Stimulated activated CD4-positive, alpha-beta T cell treated with anti-CD3 and anti-CD28 coated beads, TNF-alpha, amount 100 ng/mL, for 4 hours (primary cell): Measurements from ENCODE around the gene MKNK1.
"Not testable (repeated sequence)": the region's sequence is repeated elsewhere in the genome, so short reads cannot be mapped to it uniquely, and the experiment has no call there.

Source experiments
- DNase-seq, 3 experiments: peaks; one replicate each; pipeline ENCODE4 v3.0.0-alpha.2; 2020; ENCODE audit warnings: low read depth in 3 of 3

The MKNK1 gene

GRCh38 chr1:46603858-46604549 lies at the start of gene MKNK1:
Gene MKNK1, minus strand, starts transcription at chr1:46604268. Its CDS starts 20,941 bp downstream, at chr1:46583327.
- DNase-seq = peak; percentile 97 to 98 (median 97)

DNA sequence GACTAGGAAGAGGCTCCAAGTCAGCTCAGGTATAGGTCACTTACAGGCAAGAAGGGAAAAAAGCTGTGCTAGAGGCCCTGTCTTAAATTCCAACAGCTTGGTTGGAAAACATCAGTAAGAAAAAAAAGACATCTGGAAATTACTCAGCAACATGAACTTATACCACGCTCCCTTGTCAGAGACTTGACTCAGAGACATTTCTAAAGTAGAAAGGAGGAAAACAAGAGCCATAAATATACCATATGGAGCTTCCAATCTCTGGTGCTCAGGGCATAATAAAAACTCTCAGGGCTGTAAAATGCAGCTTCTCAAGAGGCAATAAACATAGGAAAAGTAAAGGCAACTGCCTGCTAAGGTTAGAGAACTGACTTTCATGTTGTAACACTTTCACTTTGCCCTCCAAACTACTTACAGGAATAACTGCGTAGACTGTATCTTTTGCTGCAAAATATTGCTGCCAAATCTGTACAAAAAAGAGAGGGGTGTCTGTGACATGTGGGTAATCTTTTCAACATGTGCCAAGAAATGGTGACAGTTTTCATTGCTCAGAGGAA lies 49.4 kb upstream of the MKNK1 start:
- DNase-seq = no peak

DNA sequence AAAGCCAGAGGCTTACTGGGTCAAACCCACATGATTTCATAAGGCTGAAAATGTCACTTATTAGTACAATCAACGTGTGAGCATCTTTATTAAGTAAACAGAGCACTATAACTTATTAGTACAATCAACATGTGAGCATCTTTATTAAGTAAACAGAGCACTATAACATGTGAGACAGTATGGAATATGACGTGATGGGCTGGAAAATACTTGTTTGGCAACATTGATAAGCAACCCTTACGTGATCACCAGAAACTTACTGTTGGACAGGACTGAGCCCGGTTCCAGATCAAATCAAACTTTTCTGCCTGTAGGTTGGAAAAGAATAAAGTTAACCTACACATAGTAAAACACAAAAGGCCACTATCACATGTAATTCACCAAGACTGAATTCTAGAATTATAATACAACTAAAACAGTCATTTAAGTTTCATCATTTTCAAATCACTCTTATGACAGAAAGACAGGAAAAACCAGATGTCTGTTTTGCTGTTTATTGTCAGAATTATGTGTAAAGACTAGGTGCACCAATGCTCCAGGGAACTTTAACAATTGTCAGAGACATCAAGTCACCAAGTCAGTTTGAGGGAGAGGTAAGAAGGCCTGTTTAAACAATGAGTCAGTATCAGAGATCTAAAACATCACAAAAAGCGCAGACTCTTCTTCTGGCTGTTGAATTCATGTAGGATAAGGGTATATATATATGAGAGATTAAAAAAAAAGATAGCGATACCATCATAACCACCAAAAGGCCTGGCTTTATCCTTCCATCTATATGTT lies 48.4 kb upstream of the MKNK1 start:
- no peak for DNase-seq

DNA sequence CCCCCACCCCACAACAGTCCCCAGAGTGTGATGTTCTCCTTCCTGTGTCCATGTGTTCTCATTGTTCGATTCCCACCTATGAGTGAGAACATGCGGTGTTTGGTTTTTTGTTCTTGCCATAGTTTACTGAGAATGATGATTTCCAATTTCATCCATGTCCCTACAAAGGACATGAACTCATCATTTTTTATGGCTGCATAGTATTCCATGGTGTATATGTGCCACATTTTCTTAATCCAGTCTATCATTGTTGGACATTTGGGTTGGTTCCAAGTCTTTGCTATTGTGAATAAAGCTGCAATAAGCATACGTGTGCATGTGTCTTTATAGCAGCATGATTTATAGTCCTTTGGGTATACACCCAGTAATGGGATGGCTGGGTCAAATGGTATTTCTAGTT lies 47.1 kb upstream of the MKNK1 start:
- not testable (repeated sequence) for DNase-seq

DNA sequence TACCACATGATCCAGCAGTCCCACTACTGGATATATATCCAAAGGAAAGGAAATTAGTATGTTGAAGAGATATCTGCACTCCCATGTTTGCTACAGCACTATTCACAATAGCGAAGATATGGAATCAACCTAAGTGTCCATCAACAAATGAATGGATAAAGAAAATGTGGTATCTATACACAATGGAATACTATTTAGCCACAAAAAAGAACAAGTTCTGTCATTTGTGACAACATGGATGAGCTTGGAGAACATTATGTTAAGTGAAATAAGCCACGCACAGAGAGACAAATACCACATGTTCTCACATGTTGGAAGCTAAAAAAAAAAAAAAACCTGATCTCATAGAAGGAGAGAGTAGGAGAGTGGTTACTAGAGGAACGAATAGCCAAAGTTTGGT lies 46.4 kb upstream of the MKNK1 start:
- no peak for DNase-seq

DNA sequence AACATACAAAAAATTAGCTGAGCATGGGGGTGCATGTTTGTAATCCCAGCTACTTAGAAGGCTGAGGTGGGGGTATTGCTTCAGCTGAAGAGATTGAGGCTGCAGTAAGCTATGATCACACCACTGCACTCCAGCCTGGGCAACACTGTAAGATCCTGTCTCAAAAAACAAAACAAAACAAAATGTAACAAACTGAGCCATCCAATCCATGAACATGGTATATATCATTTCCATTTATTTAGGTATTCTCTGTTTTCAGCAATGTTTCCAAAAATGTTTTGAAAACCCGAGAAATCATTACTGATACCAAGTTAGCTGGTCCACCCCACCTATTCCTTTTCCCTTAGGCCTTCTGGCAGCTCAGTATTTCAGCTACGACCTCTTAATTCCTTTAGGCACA lies 45.7 kb upstream of the MKNK1 start:
- DNase-seq = no peak

DNA sequence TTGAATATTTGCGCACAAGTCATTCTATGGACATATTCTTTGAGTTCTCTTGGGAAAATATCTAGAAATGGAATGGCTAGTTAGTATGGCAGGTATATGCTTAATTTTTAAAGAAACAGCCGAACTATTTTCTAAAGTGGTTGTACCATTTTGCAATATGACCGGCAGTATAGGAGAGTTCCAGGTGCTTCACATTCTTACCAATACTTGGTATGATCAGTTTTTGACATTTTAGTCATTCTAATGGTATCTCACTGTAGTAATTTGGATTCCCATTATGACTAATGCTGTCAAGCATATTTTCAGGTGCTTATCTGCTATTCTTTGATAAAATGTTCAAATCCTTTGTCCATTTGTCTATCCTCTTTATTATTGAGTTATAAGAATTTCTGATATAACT lies 43.5 kb upstream of the MKNK1 start:
- no peak for DNase-seq

DNA sequence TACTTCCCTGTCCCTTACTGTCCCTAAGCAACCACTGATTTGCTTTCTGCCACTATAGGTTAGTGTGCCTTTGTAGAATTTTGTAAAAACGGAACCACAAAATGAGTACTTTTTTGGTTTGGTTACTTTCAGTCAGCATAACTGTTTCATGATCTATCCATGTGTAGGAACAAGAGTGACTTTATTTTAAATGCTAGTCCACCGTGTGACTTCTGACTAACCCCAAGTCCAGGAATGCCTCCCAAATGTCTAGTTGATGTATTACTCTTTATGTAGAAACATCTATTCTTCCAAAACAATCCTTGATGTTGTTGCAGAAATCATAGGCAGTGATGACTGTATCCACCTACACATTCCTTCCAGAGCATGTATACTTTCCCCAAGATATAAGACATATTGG lies 42.8 kb upstream of the MKNK1 start:
- no peak for DNase-seq

GRCh38 chr1:46646331-46646730 lies 42.3 kb upstream of the MKNK1 start:
- DNase-seq = no peak

DNA sequence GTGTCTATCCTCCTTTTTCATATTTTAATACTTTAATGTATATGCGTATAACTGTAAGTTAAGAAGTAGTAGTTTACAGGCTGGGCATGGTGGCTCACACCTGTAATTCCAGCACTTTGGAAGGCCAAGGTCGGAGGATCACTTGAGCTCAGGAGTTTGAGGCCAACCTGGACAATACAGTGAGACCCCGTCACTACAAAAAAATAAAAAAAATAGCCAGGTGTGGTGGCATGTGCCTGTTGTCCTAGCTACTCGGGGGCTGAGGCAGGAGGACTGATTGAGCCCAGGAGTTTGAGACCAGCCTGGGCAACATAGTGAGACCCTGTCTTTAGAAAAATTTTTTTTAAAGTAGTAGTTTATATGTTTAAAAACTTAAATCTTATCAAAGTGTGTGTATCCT lies 41.7 kb upstream of the MKNK1 start:
- no peak for DNase-seq

DNA sequence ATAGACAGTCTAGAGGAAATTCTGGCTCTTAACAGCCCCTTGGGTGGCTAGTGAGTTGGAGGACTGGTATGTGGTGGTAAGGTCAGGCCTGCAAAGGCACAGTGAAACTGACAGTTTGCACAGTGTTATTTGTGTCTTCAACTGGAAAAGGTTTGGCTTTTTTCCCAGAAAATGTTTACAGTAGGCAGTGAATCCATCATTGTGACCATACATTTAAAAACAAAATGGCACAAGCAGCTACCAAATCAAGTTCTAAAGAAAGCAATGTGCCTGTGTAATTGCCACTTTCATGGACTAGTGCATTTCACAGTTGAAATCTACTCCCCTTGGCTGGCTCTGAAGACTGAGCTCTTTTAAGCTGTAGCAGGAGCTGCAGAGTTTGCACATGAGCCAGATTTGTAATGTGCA lies 39.3 kb upstream of the MKNK1 start:
- no peak for DNase-seq

- no peak for DNase-seq
Measured at GRCh38 chr1:46642115-46642680, 38.1 kb upstream of the MKNK1 start.

DNA sequence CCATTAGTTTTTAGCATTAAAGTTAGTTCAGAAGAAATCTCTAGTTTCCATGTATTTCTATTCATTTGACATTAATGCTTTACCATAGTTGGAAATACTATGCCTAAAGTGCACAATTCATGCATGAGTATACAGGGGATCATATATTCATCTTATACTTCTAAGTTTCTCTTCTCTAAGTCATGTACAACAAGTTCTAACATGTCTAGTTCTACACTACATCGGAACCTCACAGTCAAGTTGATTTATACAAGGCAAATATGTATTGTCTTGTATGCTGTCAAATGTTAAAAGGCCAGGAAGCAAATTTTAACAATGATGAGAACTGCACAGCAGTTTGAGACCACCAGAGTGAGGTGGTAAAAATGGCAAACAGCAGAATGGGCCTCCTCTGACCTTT lies 35.5 kb upstream of the MKNK1 start:
- no peak for DNase-seq

DNA sequence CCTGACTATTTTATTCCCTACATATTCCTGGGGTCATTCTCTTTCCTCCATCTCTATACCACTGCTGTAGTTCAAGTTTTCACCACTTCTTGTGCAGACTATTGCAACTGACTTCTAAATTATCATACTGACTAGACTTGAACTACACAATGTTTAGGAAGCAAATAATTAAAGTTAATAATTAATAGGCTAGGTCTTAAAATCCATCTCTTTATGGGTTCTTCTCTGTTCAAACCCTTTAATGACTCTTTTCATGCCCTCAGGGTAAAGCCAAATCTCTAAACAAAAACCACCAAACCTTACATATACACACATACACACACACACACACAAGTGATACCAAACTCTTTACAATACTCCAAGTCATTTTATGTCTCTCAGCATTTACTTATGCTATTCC lies 34.9 kb upstream of the MKNK1 start:
- no peak for DNase-seq

DNA sequence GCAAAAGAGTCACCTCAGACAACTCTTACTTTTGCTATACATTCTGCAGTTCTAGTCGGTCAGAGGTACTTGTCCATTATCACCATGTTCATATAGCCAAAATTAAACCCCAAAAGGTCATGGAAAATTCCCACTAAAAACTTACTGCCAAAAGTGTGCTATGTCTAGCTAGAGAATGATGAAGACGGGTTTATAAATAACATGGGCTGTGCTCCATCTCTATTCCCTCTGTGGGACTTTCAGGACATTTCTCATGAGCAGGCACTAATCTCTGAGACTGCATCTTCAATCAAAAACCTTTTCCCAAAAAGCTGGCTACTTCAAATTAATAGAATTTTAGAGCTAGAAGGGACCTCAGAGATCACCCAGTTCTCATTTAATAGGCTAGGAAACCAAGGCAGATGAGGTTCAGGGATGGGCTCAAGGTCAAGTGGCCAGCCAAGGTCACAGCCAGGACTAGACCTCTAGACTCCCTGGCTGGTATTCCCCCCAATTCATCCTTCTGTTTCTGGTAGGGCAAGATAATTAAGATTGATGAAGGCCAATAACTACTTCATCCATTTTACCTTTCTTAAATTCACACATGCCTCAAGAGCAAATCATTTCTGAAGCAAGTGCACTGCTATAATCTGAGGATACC lies 33.5 kb upstream of the MKNK1 start:
- no peak for DNase-seq

- no peak for DNase-seq
Measured at GRCh38 chr1:46635205-46635604, 31.1 kb upstream of the MKNK1 start.

- DNase-seq = no peak
Measured at GRCh38 chr1:46630719-46631118, 26.7 kb upstream of the MKNK1 start.

GRCh38 chr1:46623743-46624644 lies 19.9 kb upstream of the MKNK1 start:
- no peak for DNase-seq

GRCh38 chr1:46622344-46622743 lies 18.3 kb upstream of the MKNK1 start:
- no peak for DNase-seq

- DNase-seq = no peak
Measured at GRCh38 chr1:46621930-46622329, 17.9 kb upstream of the MKNK1 start.

DNA sequence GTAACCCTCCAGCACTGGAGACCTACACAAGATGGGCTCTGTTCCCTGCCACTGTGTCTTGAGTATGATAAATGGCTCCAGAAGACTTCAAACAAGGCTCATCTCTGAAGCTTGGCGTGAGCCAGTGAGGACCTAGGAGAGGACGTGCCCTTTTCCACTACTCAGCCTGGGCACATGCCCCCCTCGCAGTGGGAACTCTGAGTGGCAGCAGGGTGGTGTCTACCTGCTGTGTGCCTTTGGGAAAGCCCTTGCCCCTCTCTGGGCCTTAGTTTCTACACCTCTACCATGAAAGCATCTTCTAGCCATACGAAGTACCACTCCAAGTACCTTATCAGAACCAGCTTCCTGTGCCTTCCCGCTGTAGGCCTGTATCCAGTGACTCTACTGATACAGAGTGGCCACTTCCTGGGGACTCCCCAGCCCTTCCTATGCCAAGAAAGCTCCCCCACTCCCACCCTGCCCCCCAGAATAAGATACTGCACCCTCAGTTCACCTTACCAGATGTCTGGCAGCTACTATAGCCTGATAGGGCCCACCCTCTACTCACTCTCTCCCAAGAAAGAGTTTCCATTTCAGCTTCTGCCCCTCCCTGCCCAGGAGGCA lies 15.7 kb upstream of the MKNK1 start:
- no peak for DNase-seq
